ENCODE measurements around the gene NOX5. TPM values are rescaled to one million over a fixed set of nuclear protein-coding genes. Genes with fewer than 3 reads are reported as not detected.

Gene NOX5
- total RNA-seq, 1 donor from 2014 or later: 0.45 TPM

Other genes starting within 250 kb of the NOX5 start
- gene ANP32A, start 193.8 kb upstream of the NOX5 start, total RNA-seq: 90.3 TPM
- gene SPESP1, start 84.2 kb upstream of the NOX5 start, total RNA-seq: 2.0 TPM
- 16.5 TPM for gene GLCE, start 145.9 kb downstream of the NOX5 start, total RNA-seq